Mesendoderm (in vitro differentiated cells): ENCODE data around the gene PCDH10.

Experiments used
- DNase-seq: peaks from one replicate; pipeline ENCODE4 v3.0.0; 2013
- H2AK5ac ChIP-seq: 2 replicates; pipeline ENCODE4 v1.6.1; 2013; ENCODE audit warnings: low read length, inconsistent platforms
- H2BK120ac ChIP-seq: 2 replicates; pipeline ENCODE4 v1.6.1; 2013; ENCODE audit warnings: low read depth, mild to moderate bottlenecking, low read length, moderate library complexity, mixed read lengths
- H2BK15ac ChIP-seq: replicated peaks from 2 replicates; pipeline ENCODE4 v1.6.1; 2013; ENCODE audit warnings: low read depth, mild to moderate bottlenecking, moderate library complexity
- H2BK5ac ChIP-seq: 2 replicates; pipeline ENCODE4 v1.6.1; 2013; ENCODE audit warnings: low read length, inconsistent platforms
- H3K18ac ChIP-seq: 2 replicates; pipeline ENCODE4 v1.6.1; 2013; ENCODE audit warnings: mild to moderate bottlenecking, low read length, mixed read lengths
- H3K23ac ChIP-seq: one replicate; pipeline ENCODE4 v1.6.1; 2013; ENCODE audit warnings: low read length
- H3K27ac ChIP-seq: 2 replicates; pipeline ENCODE4 v1.5.1; 2013; ENCODE audit warnings: low read depth, mild to moderate bottlenecking, inconsistent platforms, low read length, moderate library complexity
- H3K27me3 ChIP-seq: 2 replicates; pipeline ENCODE4 v1.6.1; 2013; ENCODE audit warnings: low read length, control low read depth, mild to moderate bottlenecking, inconsistent platforms; ENCODE audit not compliant: insufficient read depth, poor library complexity
- H3K36me3 ChIP-seq: 2 replicates; pipeline ENCODE4 v1.6.1; 2013; ENCODE audit warnings: low read length, inconsistent platforms; ENCODE audit not compliant: control insufficient read depth, insufficient read depth
- H3K4ac ChIP-seq: one replicate; pipeline ENCODE4 v1.6.1; 2013; ENCODE audit warnings: low read depth, mild to moderate bottlenecking, low read length, moderate library complexity
- H3K4me1 ChIP-seq: 2 replicates; pipeline ENCODE4 v1.6.1; 2013; ENCODE audit warnings: low read depth, low read length, inconsistent platforms; ENCODE audit not compliant: control insufficient read depth
- H3K4me2 ChIP-seq: 2 replicates; pipeline ENCODE4 v1.6.1; 2013; ENCODE audit warnings: low read length
- H3K4me3 ChIP-seq: 2 replicates; pipeline ENCODE4 v1.5.1; 2013; ENCODE audit warnings: mild to moderate bottlenecking, low read length
- H3K56ac ChIP-seq: one replicate; pipeline ENCODE4 v1.6.1; 2013; ENCODE audit warnings: low read length
- H3K79me1 ChIP-seq: 2 replicates; pipeline ENCODE4 v1.6.1; 2013; ENCODE audit warnings: low read length, inconsistent platforms
- H3K79me2 ChIP-seq: 2 replicates; pipeline ENCODE4 v1.6.1; 2013; ENCODE audit warnings: mild to moderate bottlenecking, low read length; ENCODE audit not compliant: control insufficient read depth, insufficient read depth
- H3K9ac ChIP-seq: 2 replicates; pipeline ENCODE4 v1.6.1; 2013; ENCODE audit warnings: low read length, inconsistent platforms
- H4K5ac ChIP-seq: one replicate; pipeline ENCODE4 v1.6.1; 2013; ENCODE audit warnings: low read length
- H4K8ac ChIP-seq: one replicate; pipeline ENCODE4 v1.6.1; 2013; ENCODE audit warnings: low read depth, mild to moderate bottlenecking, control low read depth, low read length, moderate library complexity
- WGBS: extraction: QIAGEN DNeasy Blood & Tissue Kit; methylation state at CpG from one replicate; pipeline ENCODE4 v1.1.7; 2013; ENCODE audit warnings: low lambda C conversion rate, missing lambda C conversion rate; ENCODE audit not compliant: insufficient coverage; ENCODE audit errors: extremely low coverage; 5-methylcytosine and 5-hydroxymethylcytosine counted together

PCDH10 gene

DNA sequence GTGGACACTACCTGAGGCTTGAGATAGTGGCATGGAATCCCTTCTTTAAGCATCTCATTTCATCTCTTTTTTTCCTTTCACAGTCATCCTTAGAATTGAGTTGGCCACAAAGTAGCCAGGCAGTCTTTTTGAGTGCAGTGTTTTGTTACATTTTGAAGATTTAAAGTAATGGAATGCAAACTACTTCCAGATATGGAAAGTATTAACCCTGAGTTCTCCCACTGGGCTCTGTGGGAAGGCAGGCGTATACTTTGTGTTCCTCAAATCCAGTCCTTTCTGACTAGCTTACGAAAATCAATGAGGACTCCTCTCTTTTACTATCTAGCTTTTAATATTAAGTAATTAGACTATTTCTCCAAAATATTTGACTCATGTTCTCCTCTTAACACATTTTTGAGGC, 29.9 kb downstream of the PCDH10 start:
- Histone ChIP-seq H3K9ac (no peak overlapping the region), H3K23ac (no peak overlapping the region), H3K56ac (no peak overlapping the region), H3K79me1 (no peaks in the 10 kb centered on the region), H2AK5ac (no peak overlapping the region), H2BK15ac (no peak overlapping the region), H3K4me3 (no peak overlapping the region), H2BK120ac (no peak overlapping the region), H4K5ac (no peak overlapping the region), H3K27me3 (no peaks in the 10 kb centered on the region), H3K4me2 (no peak overlapping the region), H3K4ac (no peak overlapping the region), H3K18ac (no peak overlapping the region), H3K79me2 (no peaks in the 10 kb centered on the region), H4K8ac (no peak overlapping the region), H2BK5ac (no peak overlapping the region), H3K27ac (no peak overlapping the region), H3K4me1 (no peaks in the 10 kb centered on the region), H3K36me3 (no peaks in the 10 kb centered on the region)
- DNase-seq, result no peak
- WGBS, result no CpG with 5 or more reads among the region's 2 CpGs

DNA sequence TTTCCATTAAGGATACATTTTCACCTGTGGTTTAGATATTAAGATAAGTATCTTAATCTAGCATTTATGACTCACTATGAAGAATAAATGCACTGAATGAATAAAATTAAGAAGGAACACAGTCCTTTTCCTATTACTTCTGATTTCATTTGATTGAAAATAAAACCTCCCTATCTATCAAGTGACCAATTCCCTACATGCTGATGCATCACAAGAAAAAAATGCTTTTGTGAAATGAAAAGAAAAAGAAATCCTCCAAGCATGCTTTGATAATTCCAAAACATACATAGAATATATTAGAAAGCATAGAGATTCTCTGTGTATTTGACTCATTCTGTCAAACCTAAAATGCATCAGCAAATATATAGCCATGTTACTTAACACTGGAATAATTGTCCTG, 37.1 kb downstream of the PCDH10 start:
- no peak for DNase-seq
- Histone ChIP-seq H3K9ac (no peak overlapping the region), H3K18ac (no peak overlapping the region), H2BK5ac (no peak overlapping the region), H3K56ac (no peak overlapping the region), H3K79me1 (no peaks in the 10 kb centered on the region), H3K4me1 (no peaks in the 10 kb centered on the region), H3K27me3 (no peaks in the 10 kb centered on the region), H2BK15ac (no peak overlapping the region), H4K8ac (no peak overlapping the region), H3K79me2 (no peaks in the 10 kb centered on the region), H3K4me3 (no peak overlapping the region), H3K23ac (no peak overlapping the region), H2AK5ac (no peak overlapping the region), H3K4me2 (no peak overlapping the region), H3K36me3 (no peaks in the 10 kb centered on the region), H2BK120ac (no peak overlapping the region), H3K27ac (no peak overlapping the region), H3K4ac (no peak overlapping the region), H4K5ac (no peak overlapping the region)

DNA sequence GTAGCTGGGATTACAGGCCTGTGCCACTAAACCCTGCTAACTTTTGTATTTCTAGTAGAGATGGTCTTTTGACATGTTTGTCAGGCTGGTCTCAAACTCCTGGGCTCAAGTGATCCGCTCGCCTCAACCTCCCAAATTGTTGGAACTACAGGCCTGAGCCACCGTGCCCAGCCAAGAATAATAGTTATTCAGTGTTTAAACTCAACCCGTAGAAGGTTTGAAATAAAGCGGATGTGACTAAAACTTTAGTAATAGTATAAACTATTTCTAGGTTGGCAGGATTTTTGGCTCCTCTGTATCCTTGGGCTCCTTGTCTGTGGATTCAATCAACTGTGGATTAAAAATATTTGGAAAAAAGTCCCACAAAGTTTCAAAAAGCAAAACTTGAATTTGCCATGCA, 37.8 kb downstream of the PCDH10 start:
- Histone ChIP-seq H3K56ac (no peak overlapping the region), H3K18ac (no peak overlapping the region), H2BK120ac (no peak overlapping the region), H2BK15ac (no peak overlapping the region), H3K4me2 (no peak overlapping the region), H3K4ac (no peak overlapping the region), H3K4me3 (no peak overlapping the region), H4K5ac (no peak overlapping the region), H4K8ac (no peak overlapping the region), H3K23ac (no peak overlapping the region), H3K27ac (no peak overlapping the region), H3K36me3 (no peaks in the 10 kb centered on the region), H3K27me3 (no peaks in the 10 kb centered on the region), H3K79me1 (no peaks in the 10 kb centered on the region), H2AK5ac (no peak overlapping the region), H3K9ac (no peak overlapping the region), H2BK5ac (no peak overlapping the region), H3K4me1 (no peaks in the 10 kb centered on the region), H3K79me2 (no peaks in the 10 kb centered on the region)
- no CpG with 5 or more reads among the region's 5 CpGs for WGBS
- no peak for DNase-seq

DNA sequence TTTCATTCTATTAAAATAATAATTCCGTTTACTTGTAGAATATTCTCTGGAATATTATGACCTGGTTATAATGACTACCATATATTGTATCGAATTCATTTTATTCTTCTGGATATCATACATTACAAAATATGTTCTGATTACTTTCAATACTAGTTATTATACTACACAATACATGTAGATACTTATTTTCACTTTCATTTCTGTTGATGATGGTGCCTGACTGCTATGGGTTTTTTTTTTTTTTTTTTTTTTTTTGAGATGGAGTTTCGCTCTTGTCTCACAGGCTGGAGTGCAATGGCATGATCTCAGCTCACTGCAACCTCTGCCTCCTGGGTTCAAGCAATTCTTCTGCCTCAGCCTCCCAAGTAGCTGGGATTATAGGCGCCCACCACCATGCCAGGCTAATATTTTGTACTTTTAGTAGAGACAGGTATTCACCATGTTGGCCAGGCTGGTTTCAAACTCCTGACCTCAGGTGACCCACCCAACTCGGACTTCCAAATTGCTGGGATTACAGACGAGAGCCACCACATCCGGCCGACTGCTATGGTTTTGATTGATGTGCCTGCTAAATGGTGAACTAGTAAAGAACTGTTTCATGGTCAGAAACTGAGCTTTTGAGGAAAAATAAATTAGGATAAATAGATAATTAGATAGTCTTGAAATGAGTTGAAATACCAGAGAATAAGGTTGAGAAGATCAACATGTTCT, 39.5 kb downstream of the PCDH10 start:
- Histone ChIP-seq H3K4me1 (no peaks in the 10 kb centered on the region), H3K36me3 (no peaks in the 10 kb centered on the region), H3K4ac (no peak overlapping the region), H4K5ac (no peak overlapping the region), H2BK120ac (no peak overlapping the region), H3K4me3 (no peak overlapping the region), H2AK5ac (no peak overlapping the region), H3K27me3 (no peaks in the 10 kb centered on the region), H3K27ac (no peak overlapping the region), H2BK15ac (no peak overlapping the region), H3K56ac (no peak overlapping the region), H3K18ac (no peak overlapping the region), H2BK5ac (no peak overlapping the region), H3K9ac (no peak overlapping the region), H3K79me2 (no peaks in the 10 kb centered on the region), H3K23ac (no peak overlapping the region), H3K4me2 (no peak overlapping the region), H4K8ac (peak overlapping the region; percentile 76), H3K79me1 (no peaks in the 10 kb centered on the region)
- DNase-seq, result no peak
- no CpG with 5 or more reads among the region's 8 CpGs for WGBS

DNA sequence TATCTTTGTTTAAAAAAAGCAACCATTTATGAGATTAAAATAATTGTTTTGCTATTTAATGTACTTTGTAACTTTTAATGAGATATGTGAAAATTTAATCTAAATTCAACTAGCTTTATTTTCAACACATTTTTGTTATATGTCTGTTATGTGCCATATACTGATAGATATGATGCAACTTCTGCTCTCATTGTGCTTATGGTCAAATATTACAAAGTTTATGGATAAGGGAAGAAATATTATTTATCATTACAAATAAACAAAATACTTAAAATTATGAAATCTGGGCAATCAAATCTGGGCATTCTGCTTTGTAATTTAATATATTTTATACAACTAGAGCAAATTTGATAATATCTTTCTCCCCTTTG, 40.0 kb downstream of the PCDH10 start:
- Histone ChIP-seq H4K8ac (no peak overlapping the region), H3K56ac (no peak overlapping the region), H3K9ac (no peak overlapping the region), H2AK5ac (no peak overlapping the region), H3K4me3 (no peak overlapping the region), H3K18ac (no peak overlapping the region), H2BK120ac (no peak overlapping the region), H2BK15ac (no peak overlapping the region), H2BK5ac (no peak overlapping the region), H3K23ac (no peak overlapping the region), H3K79me2 (no peaks in the 10 kb centered on the region), H3K4ac (no peak overlapping the region), H3K27ac (no peak overlapping the region), H3K4me1 (no peaks in the 10 kb centered on the region), H3K4me2 (no peak overlapping the region), H3K27me3 (no peaks in the 10 kb centered on the region), H3K36me3 (no peaks in the 10 kb centered on the region), H3K79me1 (no peaks in the 10 kb centered on the region), H4K5ac (no peak overlapping the region)
- DNase-seq, result no peak

DNA sequence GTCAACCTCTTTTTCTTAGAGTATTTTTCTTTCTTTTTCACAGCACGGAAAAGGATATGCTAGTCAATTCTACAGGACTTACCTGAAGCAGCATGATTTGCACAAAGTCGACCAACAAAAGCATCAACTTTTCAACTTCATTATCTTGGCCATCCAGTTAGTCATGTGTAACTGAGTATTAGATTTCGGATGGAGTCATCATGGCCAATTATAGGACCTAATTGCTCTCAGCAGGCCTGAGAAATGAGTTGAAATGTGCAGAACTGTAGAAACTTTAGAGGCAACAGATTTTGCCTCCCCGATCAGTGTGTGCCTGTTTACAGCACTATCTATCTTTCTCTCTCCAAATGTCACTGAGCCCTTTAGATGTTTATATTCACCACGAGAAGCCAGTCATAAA, 41.0 kb downstream of the PCDH10 start:
- H3K4me3 ChIP-seq, result no peak overlapping the region
- H3K27ac ChIP-seq, result no peak overlapping the region
- H3K23ac ChIP-seq, result no peak overlapping the region

More for the DNA sequence above, 41.0 kb downstream of the PCDH10 start:
- Histone ChIP-seq H3K4me2 (no peak overlapping the region), H2BK5ac (no peak overlapping the region), H3K4ac (no peak overlapping the region), H3K4me1 (no peaks in the 10 kb centered on the region), H4K5ac (no peak overlapping the region), H2BK15ac (no peak overlapping the region), H4K8ac (no peak overlapping the region), H2AK5ac (no peak overlapping the region), H3K18ac (no peak overlapping the region), H3K36me3 (no peaks in the 10 kb centered on the region), H3K79me1 (no peaks in the 10 kb centered on the region), H3K9ac (no peak overlapping the region), H2BK120ac (no peak overlapping the region), H3K79me2 (no peaks in the 10 kb centered on the region), H3K56ac (no peak overlapping the region), H3K27me3 (no peaks in the 10 kb centered on the region)
- no CpG with 5 or more reads among the region's 5 CpGs for WGBS
- DNase-seq, result no peak
